Adrenal gland (tissue), 5 donors: ENCODE measurements around the gene LEFTY1.

Source experiments
- CTCF ChIP-seq, 6 experiments: fragments of 450-650 bp in 4 of 6; fragments of 200-600 bp in 2 of 6; sonication (generic) in 1 of 6; IDR thresholded peaks; 1 replicate in 5 of 6; 2 replicates in 1 of 6; pipeline versions ENCODE4 v1.5.1 to v1.8.0; 2016 to 2021; ENCODE audit warnings: antibody characterized with exemption in 6 of 6, mild to moderate bottlenecking in 2 of 6, moderate library complexity in 1 of 6
- POLR2A ChIP-seq, 2 donors: fragments of 450-650 bp; IDR thresholded peaks; one replicate each; pipeline ENCODE4 v1.6.1; 2017; ENCODE audit warnings: antibody characterized with exemption in 2 of 2, mild to moderate bottlenecking in 2 of 2, moderate library complexity in 1 of 2
- donor health status: DM: no; HTN: no; CAD: no.

DNA sequence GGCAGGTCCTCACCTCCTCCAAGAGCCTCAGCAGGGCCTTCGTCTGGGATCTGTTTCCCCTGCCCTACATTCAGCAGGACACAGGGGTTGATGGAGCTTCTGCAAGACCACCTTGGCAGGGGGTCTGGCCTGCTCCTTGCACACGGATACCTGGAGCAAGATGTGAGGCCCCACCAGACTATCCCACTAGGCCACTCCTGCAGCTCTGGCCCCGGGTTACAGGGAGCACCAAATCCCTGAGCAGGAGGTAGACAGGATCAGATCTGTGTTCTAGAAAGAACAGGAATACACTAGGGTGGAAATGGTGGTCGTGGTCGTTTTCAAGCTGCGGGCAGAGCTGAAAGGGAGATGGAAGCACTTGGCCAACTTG is 45.5 kb downstream of the LEFTY1 start:
- TF ChIP-seq CTCF (IDR thresholded peaks at IDR 0.05) = no peak
- no peak for TF ChIP-seq POLR2A (IDR thresholded peaks at IDR 0.05)
